PFSK-1 (cell line): ENCODE data around the gene CXCL17.

ENCODE experiments used
- POLR2AphosphoS5 ChIP-seq: IDR thresholded peaks from 2 replicates; pipeline ENCODE4 v1.6.1; 2012; ENCODE audit warnings: low read depth, mild to moderate bottlenecking, control low read depth, low read length, moderate library complexity
- SIN3A ChIP-seq: IDR thresholded peaks from 2 replicates; pipeline ENCODE4 v1.6.1; 2012; ENCODE audit warnings: mild to moderate bottlenecking, low read length, moderate library complexity, borderline replicate concordance; ENCODE audit not compliant: insufficient read depth

DNA sequence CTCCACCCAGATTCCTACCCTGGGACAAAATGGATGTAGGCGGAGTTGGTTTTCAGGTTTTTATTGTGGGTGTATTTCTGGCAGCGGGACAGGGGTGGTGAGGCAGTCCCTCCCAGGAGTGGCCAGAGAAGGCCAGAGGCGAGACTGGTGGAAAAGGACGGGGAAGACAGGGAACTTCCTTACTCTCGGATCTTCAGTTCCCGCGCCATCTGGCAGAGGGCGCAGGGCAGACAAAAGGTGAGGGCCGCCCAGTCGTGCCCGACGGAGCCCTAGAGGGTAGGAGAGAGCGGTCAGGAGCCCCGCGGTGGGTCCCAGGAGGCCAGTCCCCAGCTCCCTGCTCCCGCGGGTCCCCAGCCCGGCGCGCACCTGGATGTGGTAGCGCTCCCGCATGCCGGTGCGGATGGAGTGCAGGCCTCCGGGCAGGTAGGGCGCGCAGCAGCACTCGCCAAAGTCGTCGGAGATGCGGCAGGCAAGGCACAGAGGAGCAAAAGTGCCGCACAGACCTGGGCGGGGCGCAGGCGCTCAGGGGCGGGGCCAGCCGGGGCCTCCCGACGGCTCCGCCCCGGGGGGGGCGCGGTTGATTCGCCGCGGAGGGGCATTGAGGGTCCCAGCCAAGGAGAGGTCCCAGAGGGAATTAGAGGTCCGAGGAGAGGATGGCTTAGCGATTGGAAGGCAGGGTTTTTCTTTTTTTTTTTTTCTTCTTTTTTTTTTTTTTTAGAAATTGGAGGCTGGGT, 55.6 kb downstream of the CXCL17 start:
- TF ChIP-seq POLR2AphosphoS5, result no peak
- no peak for TF ChIP-seq SIN3A
